ENCODE measurements around the gene PIGO.

PIGO gene

DNA sequence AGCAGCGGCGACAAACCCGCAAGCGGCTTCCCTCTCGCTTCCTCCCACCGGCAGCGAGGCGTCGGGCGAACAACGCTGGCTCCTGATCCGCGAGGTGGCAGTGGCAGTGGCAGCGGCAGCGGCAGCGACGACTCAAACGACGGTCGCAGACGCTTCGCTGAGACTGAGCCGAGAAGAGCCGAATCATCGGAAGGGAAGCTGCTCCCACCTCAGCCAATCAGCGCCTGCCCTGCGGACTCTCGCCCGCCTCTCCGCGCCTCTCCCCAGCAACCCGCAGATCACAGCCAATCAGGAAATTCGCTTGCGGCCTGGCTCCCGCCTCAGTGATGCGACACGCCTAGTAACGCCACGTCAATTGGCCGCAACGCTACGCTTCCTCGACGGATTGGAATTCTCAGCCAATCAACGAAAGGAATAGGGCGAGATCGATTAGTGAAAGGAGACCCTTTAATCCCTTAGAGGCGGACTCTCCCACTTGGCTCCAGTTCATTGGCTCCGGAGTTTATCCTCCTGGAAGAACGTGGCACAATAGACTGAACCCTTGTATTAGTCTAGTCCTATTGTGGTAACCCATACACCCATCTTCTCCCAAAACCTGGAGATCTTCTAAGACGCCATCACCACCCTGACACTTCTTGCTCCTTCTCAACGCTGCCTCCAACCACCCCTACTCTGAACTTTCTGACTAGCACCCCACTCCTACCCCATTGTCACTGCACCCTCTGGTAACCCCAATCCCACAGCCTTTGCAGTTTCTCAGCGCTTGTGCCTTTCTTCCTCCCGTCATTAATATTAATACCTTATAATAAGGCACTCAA lies 23.7 kb downstream of the PIGO start, which contains the start of gene VCP:
Gene VCP (minus strand): TSS at position 165 of the 818 bp plus-strand sequence. CDS start 272 bp downstream, outside the sequence.
- in situ Hi-C loops (cut with MboI; ENCODE audit: low sequenced_read_pairs), result no loop called here

DNA sequence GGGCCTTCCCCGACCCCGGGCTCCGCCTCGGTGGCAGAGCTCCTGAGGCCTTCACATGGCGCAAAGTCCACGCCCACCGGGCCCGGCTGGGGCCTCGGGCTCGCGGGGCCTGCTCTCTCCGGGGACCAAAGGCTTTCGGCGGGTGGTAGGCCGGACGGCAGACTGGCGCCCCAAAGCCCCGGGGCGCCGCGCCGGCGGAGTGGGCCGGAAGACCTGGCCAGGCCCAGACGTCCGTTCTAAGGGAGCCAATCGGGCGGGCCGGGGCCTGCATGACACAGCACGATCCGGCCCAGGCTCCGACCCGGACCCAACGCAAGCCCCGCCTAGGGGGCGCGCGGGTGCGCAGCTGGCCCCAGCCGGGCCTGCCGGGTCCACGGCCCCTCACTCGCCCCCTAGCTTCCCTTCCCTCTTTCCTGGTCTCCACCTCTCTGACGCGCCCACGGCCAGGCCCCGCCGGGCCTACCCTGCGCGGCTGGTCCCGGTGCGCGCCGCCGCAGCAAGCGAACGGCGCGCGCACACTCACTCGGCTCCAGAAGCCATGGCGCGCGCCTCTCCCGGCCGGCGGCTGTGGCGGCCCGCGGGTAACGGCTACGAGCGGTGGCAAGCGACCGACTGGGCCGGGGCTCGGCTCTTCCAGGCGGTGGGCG lies 24.5 kb downstream of the PIGO start:
- in situ Hi-C loops (cut with MboI; ENCODE audit: low sequenced_read_pairs), result no loop called here

DNA sequence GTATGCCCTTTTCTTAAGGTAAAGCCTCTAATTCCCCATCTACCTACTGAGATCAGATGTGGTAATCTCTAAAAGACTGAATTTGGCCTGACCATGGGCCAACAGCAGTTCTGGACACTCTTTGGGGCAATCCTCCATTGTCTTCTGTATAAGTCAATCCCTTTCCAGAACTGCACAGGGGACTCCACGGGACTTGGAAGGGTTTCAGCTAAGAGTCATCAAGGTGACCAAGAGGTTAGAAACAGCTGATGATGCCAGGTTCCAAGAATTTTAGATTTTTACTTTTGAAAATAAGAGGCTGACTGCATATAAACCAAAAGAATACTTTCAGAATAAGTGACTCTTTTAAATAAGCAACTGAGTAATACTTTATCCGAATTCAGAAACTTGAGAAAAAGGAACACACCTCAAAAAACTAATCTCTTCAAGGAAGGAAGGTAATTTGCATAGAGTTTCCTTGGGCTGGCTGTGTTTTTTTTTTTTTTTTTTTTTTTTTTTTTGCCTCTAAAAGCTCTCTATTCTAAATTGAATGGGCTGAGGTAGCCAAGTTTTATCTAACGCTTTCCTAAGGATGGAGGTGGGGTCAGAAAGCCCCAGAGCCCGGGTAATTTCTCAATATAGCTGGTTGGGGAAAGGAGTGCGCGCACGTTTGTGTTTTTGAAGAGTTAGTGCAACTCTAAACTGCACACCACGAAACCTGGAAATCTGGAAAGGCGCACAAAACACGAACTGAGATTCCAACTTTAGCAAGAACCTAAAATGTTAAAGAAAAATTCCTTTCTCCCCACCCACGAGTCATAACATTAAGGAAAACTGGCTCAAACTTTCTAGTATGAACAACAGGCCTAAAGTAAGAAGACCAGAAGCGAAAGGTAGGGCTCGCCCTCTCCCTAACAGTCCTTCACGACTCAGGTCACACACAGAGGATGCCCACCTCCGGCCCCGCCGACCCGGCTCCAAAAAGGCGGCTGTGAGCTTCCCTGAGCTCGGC lies 25.3 kb downstream of the PIGO start:
- in situ Hi-C loops (cut with MboI; ENCODE audit: low sequenced_read_pairs), result no loop called here

DNA sequence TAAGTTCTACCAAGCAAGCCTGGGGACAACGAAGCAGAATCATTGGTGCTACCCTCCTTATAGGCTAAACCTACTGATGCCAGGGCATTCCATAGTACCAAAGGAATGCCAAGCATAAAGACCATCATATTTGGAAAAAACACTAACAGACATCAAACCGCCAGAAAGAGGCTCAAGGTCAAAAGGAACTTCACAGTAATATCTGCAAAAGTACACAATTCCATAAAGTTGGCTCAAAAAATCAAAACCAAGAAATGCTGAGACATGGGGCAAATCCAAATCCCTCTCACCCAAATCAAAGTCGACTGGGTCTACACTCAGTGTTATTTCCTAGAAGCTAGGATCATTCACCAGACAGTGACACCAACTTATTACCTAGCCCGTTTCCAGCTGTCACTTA lies 27.4 kb downstream of the PIGO start:
- in situ Hi-C loops (cut with MboI; ENCODE audit: low sequenced_read_pairs), result no loop called here

DNA sequence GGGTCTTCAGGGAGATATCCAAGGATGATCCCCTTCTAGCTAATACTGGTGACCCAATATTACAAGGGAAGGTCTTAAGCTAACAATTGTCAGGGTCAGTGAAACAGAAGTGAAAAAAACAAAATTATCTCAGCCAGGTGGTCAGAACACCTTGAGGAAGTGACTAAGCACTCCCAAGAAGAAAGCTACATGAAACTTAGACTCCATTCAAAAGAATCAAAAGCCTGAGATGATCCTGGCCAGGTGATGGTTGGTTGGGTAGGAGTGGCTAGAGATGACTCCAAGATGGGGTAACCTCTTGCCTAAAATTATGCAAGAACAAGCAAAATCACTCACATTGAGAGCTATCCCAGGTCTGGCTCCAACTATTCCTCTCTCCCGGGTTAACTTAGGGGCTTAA lies 29.3 kb downstream of the PIGO start:
- in situ Hi-C loops (cut with MboI; ENCODE audit: low sequenced_read_pairs), result no loop called here

DNA sequence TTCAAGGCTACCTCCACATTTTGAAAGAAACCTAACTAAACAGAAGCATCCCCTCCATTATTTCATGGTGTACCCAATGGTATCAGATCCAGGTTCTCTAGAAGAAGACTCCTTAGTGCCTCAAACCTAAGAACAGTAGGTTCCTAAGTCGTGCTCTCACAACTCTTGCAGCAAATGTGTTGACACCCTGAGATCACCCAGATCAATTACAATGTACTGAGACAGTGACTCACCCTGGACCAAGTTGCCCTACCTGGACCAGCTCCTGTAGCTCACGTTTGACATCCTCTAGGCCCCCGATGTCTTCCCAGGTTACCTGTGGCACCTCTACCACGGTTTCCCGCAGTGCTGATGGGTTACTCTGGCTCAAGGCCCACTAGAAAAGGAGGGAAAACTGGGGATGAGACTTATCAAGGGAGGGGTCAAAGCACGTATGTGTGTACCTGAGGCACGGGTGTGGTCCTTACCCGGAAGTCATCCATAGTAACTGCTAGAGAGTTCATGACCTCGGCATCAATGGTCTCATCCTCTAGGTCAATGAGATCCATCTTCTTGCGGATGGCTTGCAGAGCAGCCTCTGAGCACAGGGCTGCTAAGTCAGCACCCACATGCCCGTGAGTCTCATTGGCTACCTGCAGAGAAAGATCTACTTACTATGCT lies 35.7 kb downstream of the PIGO start:
- in situ Hi-C loops (cut with MboI; ENCODE audit: low sequenced_read_pairs), result no loop called here

DNA sequence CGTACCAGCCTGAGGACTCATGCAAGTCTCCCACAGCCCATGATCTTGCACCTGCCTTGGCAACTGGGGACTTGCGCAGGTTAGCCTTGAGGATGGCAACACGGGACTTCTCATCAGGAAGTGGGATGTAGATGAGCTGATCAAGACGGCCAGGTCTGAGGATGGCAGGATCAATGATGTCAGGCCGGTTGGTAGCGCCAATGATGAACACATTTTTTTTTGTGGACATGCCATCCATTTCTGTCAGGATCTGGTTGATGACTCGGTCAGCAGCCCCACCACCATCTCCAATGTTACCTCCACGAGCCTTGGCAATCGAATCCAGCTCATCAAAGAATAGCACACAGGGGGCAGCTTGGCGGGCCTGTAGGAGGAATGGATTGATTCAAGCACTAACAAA lies 37.0 kb downstream of the PIGO start:
- in situ Hi-C loops (cut with MboI; ENCODE audit: low sequenced_read_pairs), result no loop called here

DNA sequence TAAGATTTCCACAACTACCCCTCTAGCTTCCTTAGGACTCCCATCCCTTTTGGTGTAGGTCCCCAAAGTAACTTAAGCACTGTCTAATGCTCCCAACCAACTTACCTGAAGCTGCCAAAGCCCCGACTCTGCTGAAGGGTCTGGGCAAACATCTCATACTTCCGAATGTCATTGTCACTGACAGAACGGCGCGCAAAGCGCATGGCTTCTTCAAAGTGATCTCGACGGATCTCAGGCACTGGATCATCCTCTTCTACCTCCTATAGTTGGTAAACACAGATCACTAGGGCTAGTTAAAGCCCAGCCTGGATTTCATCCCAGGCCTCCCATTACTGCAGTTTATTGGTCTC lies 39.1 kb downstream of the PIGO start:
- in situ Hi-C loops (cut with MboI; ENCODE audit: low sequenced_read_pairs), result no loop called here

DNA sequence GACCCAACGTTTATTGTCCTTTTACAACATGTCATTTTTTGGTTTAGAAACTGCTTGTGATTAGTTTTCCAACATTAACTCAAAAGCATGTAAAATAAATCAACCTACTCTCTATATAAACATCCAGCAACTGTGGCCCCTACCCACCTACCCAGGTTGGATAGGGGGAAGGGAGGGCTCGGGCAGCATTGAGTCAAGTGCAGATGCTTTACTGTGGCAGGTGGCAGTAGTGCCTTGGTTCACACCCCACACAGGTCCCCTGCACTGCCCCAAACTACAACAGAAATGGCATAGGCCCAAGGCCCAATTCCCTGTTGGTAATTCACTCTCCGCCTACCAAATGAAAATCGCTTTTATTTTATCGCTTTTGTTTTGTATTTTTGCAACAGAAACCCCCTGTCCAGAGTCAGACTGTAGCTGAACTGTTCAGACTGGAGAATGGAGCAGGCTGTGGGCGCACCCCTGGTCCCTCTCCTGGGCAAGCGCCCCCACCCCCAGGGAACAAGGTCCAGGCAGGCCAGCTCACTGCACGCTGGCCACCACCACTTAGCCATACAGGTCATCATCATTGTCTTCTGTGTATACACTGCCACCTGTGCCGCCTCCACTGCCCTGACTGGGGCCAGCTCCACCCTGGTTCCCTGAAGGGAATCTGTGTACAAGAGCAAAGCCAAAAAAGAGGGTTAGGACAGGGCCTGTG lies 39.7 kb downstream of the PIGO start:
- in situ Hi-C loops (cut with MboI; ENCODE audit: low sequenced_read_pairs), result no loop called here

DNA sequence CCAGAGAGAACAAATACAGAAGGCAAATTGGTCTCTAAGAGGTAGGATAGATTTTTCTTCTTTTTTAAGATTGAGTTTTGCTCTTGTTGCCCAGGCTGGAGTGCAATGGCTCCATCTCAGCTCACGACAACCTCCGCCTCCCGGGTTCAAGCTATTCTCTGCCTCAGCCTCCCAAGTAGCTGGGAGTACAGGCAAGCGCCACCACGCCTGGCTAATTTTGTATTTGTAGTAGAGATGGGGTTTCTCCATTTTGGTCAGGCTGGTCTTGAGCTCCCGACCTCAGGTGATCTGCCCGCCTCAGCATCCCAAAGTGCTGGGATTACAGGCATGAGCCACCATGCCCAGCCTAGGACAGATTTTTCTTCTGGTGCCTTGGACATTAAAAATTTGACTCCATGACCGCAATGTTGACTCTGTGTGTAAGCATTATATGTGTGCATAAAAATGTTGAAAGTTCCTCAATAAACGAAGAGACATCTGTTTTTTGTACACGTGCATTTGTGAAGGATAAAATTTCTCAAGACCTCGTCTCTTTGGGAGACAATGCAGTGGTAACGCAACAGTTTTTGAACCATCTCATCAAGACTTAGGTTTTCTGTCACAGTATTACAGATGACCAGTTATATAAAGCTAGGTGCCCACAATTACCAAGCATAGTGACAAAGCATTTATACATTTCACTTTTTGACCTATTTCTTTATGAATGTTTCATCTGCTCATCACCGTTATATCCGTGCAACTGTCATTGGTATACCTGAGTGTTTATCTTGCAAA lies 41.3 kb downstream of the PIGO start:
- in situ Hi-C loops (cut with MboI; ENCODE audit: low sequenced_read_pairs), result no loop called here

DNA sequence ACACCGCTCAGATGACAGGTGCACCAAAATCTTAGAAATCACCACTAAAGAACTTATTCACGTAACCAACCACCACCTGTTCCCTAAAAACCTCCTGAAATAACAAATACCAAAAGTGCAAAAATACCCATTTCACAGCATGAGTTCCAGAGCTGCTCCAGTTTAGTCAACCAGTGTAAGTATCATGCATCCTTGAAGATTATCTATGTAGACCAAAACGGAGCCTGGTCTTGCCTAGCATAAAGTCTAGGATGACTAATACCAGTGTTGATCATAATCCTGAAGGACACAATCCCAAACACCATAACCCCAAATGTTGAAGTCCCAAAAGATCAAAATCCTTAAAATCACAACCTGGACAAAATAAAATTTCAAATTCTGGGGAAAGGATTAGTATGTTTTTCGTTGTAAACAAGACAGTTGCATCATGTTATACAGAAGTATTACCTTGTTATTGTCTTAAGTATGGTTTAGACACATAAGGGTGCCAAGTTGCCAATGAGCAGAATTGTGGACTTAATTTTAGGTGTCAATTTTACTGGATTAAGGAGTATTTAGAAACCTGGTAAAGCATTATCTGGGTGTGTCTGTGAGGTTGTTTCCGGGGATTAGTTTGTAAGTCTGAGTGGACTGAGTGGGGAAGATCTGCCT lies 42.1 kb downstream of the PIGO start:
- in situ Hi-C loops (cut with MboI; ENCODE audit: low sequenced_read_pairs), result no loop called here

DNA sequence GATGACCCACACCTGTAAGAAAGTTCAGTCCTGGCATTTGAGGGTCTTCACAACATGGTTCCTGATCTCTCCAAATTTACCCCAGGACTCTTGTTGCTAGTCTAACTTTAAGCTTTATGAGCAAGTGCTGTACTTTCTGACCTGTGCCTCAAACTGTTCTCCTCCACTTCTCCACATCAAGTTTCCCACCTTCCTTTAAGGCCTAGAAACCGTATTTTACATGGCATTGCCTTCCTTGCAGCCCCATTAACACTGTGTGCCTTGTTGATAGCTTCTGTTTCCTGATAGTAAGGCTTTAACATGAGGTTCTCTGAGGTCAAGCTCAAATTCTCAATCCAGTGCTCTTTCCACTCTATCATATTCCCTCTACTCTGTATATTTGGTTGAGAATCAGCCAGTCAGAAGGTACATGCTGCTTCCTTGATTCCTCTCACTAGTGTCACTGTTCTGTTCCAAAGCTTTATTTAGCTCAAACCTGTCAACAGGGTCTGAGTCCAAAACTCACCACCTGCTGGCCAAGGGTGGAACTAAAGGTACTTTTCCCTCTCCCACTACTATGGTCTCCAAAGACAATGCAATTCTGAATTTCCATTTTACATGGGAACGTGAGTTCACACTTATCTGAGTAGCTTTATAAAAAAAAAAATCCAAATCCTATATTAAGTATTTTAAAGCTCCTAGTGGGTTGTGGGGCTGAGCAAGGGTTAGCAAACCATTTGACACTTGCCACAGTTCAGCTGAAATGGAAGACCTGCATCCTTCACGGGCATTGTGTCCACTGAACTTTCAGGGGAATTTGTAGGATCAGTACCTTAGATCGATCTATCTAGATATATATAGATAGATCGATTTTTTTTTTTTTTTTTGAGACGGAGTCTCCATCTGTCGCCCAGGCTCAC lies 45.1 kb downstream of the PIGO start:
- in situ Hi-C loops (cut with MboI; ENCODE audit: low sequenced_read_pairs), result no loop called here

DNA sequence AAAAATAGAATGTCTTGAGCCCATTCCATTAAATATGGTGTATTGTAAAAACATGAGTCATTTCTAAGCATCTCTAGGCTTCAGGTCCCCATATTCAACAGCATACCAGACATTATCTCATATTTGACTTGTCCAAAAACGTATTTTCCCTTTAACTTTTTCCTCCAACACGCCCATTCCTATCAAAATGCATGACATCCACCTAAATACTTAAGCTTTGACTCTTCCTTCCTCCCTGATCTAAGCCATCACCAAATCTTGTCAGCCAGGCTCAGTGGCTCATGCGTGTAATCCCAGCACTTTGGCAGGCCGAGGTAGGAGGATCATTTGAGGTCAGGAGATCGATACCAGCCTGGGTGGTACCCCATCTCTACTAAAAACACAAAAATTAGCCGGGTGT lies 47.9 kb downstream of the PIGO start:
- in situ Hi-C loops (cut with MboI; ENCODE audit: low sequenced_read_pairs), result no loop called here

DNA sequence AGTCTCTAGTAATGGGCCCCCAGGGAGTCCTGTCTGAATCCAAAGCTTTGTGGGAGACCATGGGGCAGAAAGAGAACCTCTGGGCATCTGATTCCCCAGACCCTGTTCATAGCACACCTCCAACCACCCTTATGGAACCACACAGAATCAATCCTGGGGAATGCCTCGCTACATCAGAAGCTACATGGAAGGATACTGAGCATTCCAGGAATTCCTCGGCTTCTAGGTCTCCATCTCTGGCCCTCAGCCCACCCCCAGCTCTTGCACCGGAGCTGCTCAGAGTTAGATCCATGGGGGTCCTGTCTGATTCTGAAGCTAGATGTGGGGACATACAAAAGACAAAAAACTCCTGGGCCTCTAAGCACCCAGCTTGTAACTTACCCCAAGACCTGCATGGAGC lies 52.3 kb downstream of the PIGO start:
- in situ Hi-C loops (cut with MboI; ENCODE audit: low sequenced_read_pairs), result no loop called here

DNA sequence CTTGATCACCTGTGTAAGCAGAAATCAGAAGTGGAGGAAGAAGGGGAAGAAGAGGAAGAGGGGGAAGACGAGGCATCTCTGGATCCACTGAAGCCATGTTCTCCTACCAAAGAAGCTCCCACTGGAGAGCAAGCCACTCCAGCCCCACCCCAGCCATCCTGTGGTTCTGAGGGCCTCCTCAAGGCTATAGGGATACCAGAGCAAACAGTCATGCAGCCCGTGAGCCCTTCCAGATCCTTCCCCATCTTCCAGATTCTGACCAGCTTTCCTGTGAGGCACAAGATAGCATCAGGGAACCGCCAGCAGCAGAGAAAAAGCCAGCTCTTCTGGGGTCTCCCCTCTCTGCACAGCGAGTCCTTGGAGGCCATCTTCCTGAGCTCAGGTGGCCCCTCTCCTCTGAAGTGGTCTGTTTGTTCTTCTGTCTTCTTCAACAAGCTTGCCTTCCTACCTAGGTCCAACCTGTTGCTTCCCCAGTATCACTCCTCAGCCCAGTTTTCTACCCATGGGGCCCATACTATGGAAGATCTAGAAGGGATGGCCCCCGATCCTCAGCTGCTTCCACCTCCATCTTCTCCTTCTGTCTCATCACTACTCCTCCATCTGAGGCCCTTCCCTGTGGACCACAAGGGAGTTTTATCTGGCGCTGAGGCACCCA lies 53.4 kb downstream of the PIGO start:
- in situ Hi-C loops (cut with MboI; ENCODE audit: low sequenced_read_pairs), result no loop called here

DNA sequence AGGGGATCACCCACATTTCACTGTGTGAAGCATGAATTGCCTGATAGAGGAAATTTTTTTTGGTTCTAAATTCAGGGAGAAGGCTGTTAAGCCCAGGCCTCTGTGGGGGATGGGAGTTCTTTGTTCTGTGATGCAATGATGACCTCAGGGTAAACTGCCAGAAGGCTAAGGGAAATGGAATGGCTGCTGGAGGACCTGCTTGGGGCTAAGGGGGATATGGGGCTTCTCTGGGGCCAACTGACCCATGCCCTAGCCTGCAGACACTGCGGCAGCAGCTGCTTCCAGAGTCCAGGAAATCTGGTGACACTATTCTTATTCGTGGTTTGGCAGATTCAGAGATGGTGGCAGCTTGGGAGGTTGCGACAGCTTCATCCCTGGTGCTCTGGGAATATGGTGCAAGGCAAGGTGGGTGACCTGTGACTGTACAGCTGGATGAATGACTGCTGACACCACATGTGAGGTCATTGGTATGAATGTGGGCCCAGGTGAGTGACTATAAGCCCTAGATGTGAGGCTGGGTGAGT lies 54.2 kb downstream of the PIGO start:
- in situ Hi-C loops (cut with MboI; ENCODE audit: low sequenced_read_pairs), result no loop called here
